ENCODE results near the gene HDAC4. TPM values are rescaled to one million over a fixed set of nuclear protein-coding genes. Genes with fewer than 3 reads are reported as not detected.

Gene HDAC4
- polyA plus RNA-seq, 2 of the 4 experiments (the other 2 are of a cell fraction): 8.6 to 10.4 TPM

- no peaks in the 10 kb centered on the region for H3K9me3 ChIP-seq
- DNase-seq (ENCODE audit: low read depth in 1 of 2, low spot score in 1 of 2) (no peak), ATAC-seq (no peak), FAIRE-seq (no peak)
- H3K27ac ChIP-seq: no peak overlapping the region
- ChIA-PET CTCF (no interaction called here), POLR2A (no interaction called here)
- 91% methylated on average over 8 of the region's 8 CpGs for WGBS (ENCODE audit: missing lambda C conversion rate)
- H3K4me1 ChIP-seq: no peaks in the 10 kb centered on the region
- TF ChIP-seq ZC3H11A (IDR thresholded peaks at IDR 0.05) (no peak), FOSL2 (IDR thresholded peaks at IDR 0.05) (no peak), FOSL2 (CRISPR knock-in tag; IDR thresholded peaks at IDR 0.05) (no peak), MAZ (IDR thresholded peaks at IDR 0.05; ENCODE audit: borderline replicate concordance, low read depth, low read length) (no peak), HES2 (IDR thresholded peaks at IDR 0.05) (no peak), ZSCAN20 (CRISPR knock-in tag; IDR thresholded peaks at IDR 0.05) (no peak), ZNF302 (CRISPR knock-in tag; IDR thresholded peaks at IDR 0.05) (no peak), MAX (IDR thresholded peaks at IDR 0.05) (no peak), CTCF (IDR thresholded peaks at IDR 0.05) (no peak), USF2 (IDR thresholded peaks at IDR 0.05) (no peak), CHD2 (IDR thresholded peaks at IDR 0.05; ENCODE audit: low read length, partially characterized antibody) (no peak)
- no peak overlapping the region for H3K4me2 ChIP-seq
- H3K4me3 ChIP-seq: no peak overlapping the region
These were observed 342.1 kb downstream of the HDAC4 start for GRCh38 chr2:239058766-239059165.

GRCh38 chr2:239057533-239057932 lies 343.3 kb downstream of the HDAC4 start:
- ATAC-seq: no peak
- no peak for FAIRE-seq
- CTCF ChIA-PET: no interaction called here
- no peak for DNase-seq (ENCODE audit: low read depth in 1 of 2, low spot score in 1 of 2)
- TF ChIP-seq HOXA7 (CRISPR knock-in tag; IDR thresholded peaks at IDR 0.05) (no peak), ESRRA (IDR thresholded peaks at IDR 0.05; ENCODE audit: borderline replicate concordance, low read length) (no peak), RARB (CRISPR knock-in tag; IDR thresholded peaks at IDR 0.05) (no peak), CTCF (IDR thresholded peaks at IDR 0.05) (no peak)
- H3K4me3 ChIP-seq: no peak overlapping the region
- H3K9me3 ChIP-seq: no peaks in the 10 kb centered on the region
- no peak overlapping the region for H3K27ac ChIP-seq
- H3K4me1 ChIP-seq: no peaks in the 10 kb centered on the region
- H3K4me2 ChIP-seq: no peak overlapping the region
- POLR2A ChIA-PET: no interaction called here
- WGBS (ENCODE audit: missing lambda C conversion rate): 91% methylated on average over 2 of the region's 2 CpGs

- DNase-seq (ENCODE audit: low read depth in 1 of 2, low spot score in 1 of 2): no peak
- ATAC-seq: no peak
- no peak for FAIRE-seq
- ChIA-PET CTCF (no interaction called here), POLR2A (no interaction called here)
- TF ChIP-seq JUNB (IDR thresholded peaks at IDR 0.05) (no peak), HES2 (IDR thresholded peaks at IDR 0.05) (no peak), ZNF302 (CRISPR knock-in tag; IDR thresholded peaks at IDR 0.05) (no peak), FOXS1 (CRISPR knock-in tag; IDR thresholded peaks at IDR 0.05) (no peak), KDM1A (IDR thresholded peaks at IDR 0.05; ENCODE audit: low read depth) (no peak), RFX5 (IDR thresholded peaks at IDR 0.05) (no peak), MYC (IDR thresholded peaks at IDR 0.05; ENCODE audit: borderline replicate concordance, low read length) (no peak), ZC3H11A (IDR thresholded peaks at IDR 0.05) (no peak), RARB (CRISPR knock-in tag; IDR thresholded peaks at IDR 0.05) (no peak), TFCP2L1 (CRISPR knock-in tag; IDR thresholded peaks at IDR 0.05) (no peak), POLR2A (IDR thresholded peaks at IDR 0.05; ENCODE audit: low read length) (no peak), FOSB (CRISPR knock-in tag; IDR thresholded peaks at IDR 0.05) (no peak), ESRRA (IDR thresholded peaks at IDR 0.05; ENCODE audit: borderline replicate concordance, low read length) (no peak)
- H3K9me3 ChIP-seq: no peaks in the 10 kb centered on the region
- H3K27ac ChIP-seq: no peak overlapping the region
- no peak overlapping the region for H3K4me3 ChIP-seq
- no peaks in the 10 kb centered on the region for H3K4me1 ChIP-seq
- no peak overlapping the region for H3K4me2 ChIP-seq
- 93% methylated on average over 10 of the region's 10 CpGs for WGBS (ENCODE audit: missing lambda C conversion rate)
These were observed 344.2 kb downstream of the HDAC4 start for GRCh38 chr2:239056611-239057010.

All from A549 (cell line).